Ishikawa (cell line): Measurements from ENCODE around the gene TMEM8B.
A peak's percentile ranks its signal among the peaks of the same experiment; 100 is the strongest.

Experiments
- CEBPB ChIP-seq: IDR thresholded peaks from 2 replicates; pipeline ENCODE4 v1.6.1; 2012
- CREB1 ChIP-seq: IDR thresholded peaks from 2 replicates; pipeline ENCODE4 v1.6.1; 2012; ENCODE audit warnings: low read depth
- EGR1 ChIP-seq: IDR thresholded peaks from 2 replicates; pipeline ENCODE4 v1.6.1; 2012
- EP300 ChIP-seq: IDR thresholded peaks from 2 replicates; pipeline ENCODE4 v1.6.1; 2012; ENCODE audit warnings: borderline replicate concordance
- FOXM1 ChIP-seq: IDR thresholded peaks from 2 replicates; pipeline ENCODE4 v1.6.1; 2012; ENCODE audit warnings: low read depth, borderline replicate concordance
- MAX ChIP-seq: IDR thresholded peaks from 2 replicates; pipeline ENCODE4 v1.6.1; 2012
- NFIC ChIP-seq: IDR thresholded peaks from 2 replicates; pipeline ENCODE4 v1.6.1; 2012
- RAD21 ChIP-seq: IDR thresholded peaks from 2 replicates; pipeline ENCODE4 v1.6.1; 2012; ENCODE audit warnings: low read depth
- TAF1 ChIP-seq: IDR thresholded peaks from 2 replicates; pipeline ENCODE4 v1.6.1; 2012; ENCODE audit warnings: low read depth, mild to moderate bottlenecking
- TCF12 ChIP-seq: IDR thresholded peaks from 2 replicates; pipeline ENCODE4 v1.6.1; 2012; ENCODE audit warnings: low read depth
- TEAD4 ChIP-seq: IDR thresholded peaks from 2 replicates; pipeline ENCODE4 v1.6.1; 2012
- YY1 ChIP-seq: IDR thresholded peaks from 2 replicates; pipeline ENCODE4 v1.6.1; 2012; ENCODE audit warnings: low read depth
- ZBTB7A ChIP-seq: IDR thresholded peaks from 2 replicates; pipeline ENCODE4 v1.6.1; 2012; ENCODE audit warnings: low read depth
- TF ChIP-seq, protein P1 (sequence below): IDR thresholded peaks from 2 replicates; pipeline ENCODE4 v1.6.1; 2012
- TF ChIP-seq, protein P2 (sequence below): IDR thresholded peaks from 2 replicates; pipeline ENCODE4 v1.6.1; 2012; ENCODE audit warnings: low read depth, mild to moderate bottlenecking

Gene TMEM8B

DNA sequence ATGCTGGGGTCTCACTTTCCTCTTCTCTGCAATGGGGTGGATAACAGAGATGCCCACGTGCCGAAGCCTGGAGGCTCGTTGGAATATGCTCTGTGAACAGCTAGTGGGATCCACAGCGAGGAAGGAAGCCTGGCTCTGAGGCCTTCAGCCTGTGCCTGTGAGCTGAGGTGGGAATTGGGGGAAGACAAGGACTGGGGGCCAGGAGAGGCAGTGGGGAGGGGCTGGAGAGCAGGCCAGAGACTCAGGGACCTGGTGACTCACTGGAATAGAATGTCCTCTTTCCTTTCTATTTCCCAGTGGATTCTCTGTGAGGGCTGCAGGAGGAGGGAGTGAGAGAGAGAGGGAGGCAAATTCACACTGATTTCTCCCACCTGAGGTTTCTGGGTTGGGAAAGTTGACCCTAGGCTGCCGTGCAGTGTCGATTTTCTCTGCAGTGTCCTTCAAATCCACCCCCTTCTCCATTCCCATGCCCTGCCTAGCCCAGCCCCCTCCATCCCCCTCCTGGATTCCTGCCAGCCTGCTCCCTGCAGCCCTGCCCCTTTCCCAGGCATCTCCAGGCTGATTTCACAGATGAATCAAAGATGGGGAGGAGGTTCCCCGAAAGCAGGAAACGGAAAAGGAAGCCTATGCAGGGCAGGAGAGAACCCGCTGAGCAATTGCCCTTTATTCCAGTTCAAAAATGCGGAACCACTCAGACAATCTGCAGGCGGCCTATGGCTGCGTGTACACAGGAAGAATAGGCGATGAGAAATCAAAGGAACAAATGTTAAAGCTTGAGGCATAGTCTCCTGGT, 78.9 kb downstream of the TMEM8B start:
- 0 out of 2 replicates have a peak, but pooled peaks have one; percentile 22 for TF ChIP-seq MAX
- TF ChIP-seq TCF12: peak; percentile 33; the same call in 1 of the 2 replicates
- no peak for TF ChIP-seq RAD21
- peak; percentile 57 for TF ChIP-seq TEAD4
- no peak for TF ChIP-seq CREB1
- peak; percentile 92 for TF ChIP-seq NFIC
- TF ChIP-seq, protein P1, sequence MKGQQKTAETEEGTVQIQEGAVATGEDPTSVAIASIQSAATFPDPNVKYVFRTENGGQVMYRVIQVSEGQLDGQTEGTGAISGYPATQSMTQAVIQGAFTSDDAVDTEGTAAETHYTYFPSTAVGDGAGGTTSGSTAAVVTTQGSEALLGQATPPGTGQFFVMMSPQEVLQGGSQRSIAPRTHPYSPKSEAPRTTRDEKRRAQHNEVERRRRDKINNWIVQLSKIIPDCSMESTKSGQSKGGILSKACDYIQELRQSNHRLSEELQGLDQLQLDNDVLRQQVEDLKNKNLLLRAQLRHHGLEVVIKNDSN: no peak
- 0 out of 2 replicates have a peak, but pooled peaks have one; percentile 7 for TF ChIP-seq EGR1
- peak; percentile 78; the same call in 1 of the 2 replicates for TF ChIP-seq EP300
- TF ChIP-seq ZBTB7A: peak; percentile 86
- TF ChIP-seq FOXM1: peak; percentile 79
- TF ChIP-seq TAF1: 0 out of 2 replicates have a peak, but pooled peaks have one; percentile 35
- TF ChIP-seq CEBPB: no peak

DNA sequence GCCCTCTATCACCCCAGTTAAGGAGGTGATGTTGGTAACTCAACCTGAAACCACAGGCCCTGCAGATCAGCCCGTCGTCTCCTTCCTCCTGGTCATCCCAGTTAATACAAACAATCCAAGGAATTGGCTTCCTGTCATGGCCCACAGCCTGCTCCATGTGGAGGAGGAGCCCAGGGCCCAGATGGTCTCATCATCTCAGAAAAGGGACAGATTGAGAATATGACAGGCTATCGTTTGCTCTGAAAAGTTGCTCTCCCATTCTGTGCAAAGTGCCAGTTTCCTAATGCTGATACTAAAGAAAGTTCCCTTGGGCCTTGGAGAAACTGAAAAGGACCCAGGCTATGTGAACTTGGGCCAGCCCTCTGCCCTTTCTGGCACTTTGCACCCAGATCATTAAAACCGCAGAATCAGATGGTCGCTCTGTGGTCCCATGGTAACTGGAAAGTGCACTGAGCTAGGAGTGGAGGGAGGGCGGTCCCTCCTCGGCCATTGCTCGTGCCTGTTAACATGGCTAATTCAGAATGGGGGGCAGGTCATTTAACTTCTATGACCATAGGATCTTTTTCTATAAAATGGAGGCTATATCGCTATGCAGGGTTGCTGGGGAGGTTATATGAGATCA, 79.6 kb downstream of the TMEM8B start:
- TF ChIP-seq TCF12: 0 out of 2 replicates have a peak, but pooled peaks have one; percentile 3
- TF ChIP-seq, protein P2, sequence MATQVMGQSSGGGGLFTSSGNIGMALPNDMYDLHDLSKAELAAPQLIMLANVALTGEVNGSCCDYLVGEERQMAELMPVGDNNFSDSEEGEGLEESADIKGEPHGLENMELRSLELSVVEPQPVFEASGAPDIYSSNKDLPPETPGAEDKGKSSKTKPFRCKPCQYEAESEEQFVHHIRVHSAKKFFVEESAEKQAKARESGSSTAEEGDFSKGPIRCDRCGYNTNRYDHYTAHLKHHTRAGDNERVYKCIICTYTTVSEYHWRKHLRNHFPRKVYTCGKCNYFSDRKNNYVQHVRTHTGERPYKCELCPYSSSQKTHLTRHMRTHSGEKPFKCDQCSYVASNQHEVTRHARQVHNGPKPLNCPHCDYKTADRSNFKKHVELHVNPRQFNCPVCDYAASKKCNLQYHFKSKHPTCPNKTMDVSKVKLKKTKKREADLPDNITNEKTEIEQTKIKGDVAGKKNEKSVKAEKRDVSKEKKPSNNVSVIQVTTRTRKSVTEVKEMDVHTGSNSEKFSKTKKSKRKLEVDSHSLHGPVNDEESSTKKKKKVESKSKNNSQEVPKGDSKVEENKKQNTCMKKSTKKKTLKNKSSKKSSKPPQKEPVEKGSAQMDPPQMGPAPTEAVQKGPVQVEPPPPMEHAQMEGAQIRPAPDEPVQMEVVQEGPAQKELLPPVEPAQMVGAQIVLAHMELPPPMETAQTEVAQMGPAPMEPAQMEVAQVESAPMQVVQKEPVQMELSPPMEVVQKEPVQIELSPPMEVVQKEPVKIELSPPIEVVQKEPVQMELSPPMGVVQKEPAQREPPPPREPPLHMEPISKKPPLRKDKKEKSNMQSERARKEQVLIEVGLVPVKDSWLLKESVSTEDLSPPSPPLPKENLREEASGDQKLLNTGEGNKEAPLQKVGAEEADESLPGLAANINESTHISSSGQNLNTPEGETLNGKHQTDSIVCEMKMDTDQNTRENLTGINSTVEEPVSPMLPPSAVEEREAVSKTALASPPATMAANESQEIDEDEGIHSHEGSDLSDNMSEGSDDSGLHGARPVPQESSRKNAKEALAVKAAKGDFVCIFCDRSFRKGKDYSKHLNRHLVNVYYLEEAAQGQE: no peak
- TF ChIP-seq MAX: peak; percentile 10; the same call in 1 of the 2 replicates
- TF ChIP-seq CREB1: no peak
- no peak for TF ChIP-seq FOXM1
- TF ChIP-seq, protein P1: no peak
- TF ChIP-seq CEBPB: no peak

- TF ChIP-seq FOXM1 (no peak), RAD21 (no peak), MAX (no peak), YY1 (no peak), EGR1 (no peak), ZBTB7A (no peak)
Measured at GRCh38 chr9:35909274-35909673, 80.2 kb downstream of the TMEM8B start, which contains the start of gene SPAAR. Gene SPAAR (plus strand): TSS chr9:35909490. CDS start chr9:35910464, 974 bp downstream.

DNA sequence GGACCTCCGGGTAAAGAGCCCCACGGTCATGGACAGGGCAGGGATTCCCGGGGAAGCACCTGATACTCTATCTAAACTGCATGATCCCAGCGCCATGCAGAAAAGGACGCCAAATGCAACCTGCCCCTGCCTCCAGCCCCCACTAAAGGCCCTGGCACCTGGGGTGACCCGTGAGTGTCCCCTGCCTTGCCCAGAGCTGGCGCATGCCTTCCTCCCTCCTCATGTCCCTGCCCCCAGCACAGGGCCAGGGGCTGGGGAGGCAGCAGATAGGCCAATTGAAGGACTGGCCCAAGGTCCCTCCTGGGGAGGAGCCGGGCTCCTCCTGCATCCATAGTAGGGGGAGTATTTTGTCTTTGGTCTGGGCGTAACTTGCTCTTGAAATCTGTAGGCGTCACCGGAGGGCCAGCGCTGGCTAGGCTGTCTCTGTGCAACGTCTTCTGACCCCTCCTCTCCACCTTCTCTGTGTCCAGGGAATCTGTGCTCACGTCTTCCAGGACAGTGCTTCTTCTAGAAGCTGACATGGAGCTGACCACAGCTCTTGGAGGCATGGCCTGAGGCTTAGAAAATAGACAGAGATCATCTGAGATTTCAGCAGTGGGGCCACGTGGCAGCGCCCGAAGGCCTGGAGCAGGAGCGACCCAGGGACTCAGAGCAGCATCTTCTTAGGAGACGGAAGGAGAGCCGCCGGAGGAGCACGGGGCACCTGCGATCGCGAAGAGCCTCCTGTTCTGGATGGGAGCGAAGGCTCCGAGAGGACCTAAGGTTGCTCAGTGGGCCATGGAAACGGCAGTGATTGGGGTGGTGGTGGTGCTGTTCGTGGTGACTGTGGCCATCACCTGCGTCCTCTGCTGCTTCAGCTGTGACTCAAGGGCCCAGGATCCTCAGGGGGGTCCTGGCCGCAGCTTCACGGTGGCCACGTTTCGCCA, 80.9 kb downstream of the TMEM8B start:
- TF ChIP-seq CEBPB: no peak
- TF ChIP-seq EP300: no peak
- TF ChIP-seq RAD21: no peak
- no peak for TF ChIP-seq EGR1
- no peak for TF ChIP-seq ZBTB7A
- no peak for TF ChIP-seq TAF1
- TF ChIP-seq, protein P2: no peak
- no peak for TF ChIP-seq NFIC
